Prostate gland (tissue), 2 donors: ENCODE data around the gene SUPT6H.

ENCODE experiments used
- POLR2A ChIP-seq: fragments of 450-650 bp; IDR thresholded peaks from one replicate; pipeline ENCODE4 v1.6.1; 2016; ENCODE audit warnings: antibody characterized with exemption, mild to moderate bottlenecking
- POLR2AphosphoS5 ChIP-seq: sonication (generic); formaldehyde crosslinking; IDR thresholded peaks from one replicate; pipeline ENCODE4 v1.6.1; 2017; ENCODE audit warnings: antibody characterized with exemption
- TF ChIP-seq, protein P1 (sequence below), 4 experiments: fragments of 200-600 bp in 2 of 4; fragments of 450-650 bp in 2 of 4; sonication (generic) in 2 of 4; IDR thresholded peaks; 1 replicate in 3 of 4; 2 replicates in 1 of 4; pipeline ENCODE4 v1.5.1; 2016 to 2019; ENCODE audit warnings: antibody characterized with exemption in 4 of 4, mild to moderate bottlenecking in 2 of 4, moderate library complexity in 2 of 4

DNA sequence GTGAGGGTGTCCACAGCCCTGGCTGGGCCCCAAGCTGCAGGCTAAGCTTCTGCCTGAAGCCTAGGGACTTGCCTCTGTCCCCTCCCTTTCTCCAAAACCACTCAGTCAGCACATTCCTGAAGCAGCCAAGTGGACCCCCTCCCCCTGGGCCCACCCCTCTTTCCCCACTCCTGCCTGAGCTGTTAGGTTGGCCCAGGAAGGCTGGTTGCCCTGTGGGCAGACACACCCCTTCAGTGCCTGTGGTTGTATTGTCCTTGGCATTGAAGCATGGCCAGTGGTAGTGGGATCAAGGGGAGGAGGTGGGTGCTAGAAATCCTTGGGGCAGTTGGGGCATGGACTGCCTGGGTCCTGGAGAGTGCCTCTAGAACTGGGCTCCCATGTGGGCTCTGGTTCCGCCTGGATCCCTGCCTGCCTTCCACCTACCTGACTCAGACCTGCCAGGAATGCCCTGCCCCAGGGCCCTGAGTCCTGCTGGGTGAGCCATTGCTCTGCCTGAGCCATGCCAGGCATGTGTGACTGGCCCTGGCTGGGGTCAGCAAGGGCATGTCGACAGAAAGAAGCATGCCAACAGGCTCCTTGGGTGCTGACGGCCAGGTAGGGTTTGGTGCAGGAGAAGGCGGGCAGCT, 83.9 kb downstream of the SUPT6H start:
- TF ChIP-seq, protein P1, sequence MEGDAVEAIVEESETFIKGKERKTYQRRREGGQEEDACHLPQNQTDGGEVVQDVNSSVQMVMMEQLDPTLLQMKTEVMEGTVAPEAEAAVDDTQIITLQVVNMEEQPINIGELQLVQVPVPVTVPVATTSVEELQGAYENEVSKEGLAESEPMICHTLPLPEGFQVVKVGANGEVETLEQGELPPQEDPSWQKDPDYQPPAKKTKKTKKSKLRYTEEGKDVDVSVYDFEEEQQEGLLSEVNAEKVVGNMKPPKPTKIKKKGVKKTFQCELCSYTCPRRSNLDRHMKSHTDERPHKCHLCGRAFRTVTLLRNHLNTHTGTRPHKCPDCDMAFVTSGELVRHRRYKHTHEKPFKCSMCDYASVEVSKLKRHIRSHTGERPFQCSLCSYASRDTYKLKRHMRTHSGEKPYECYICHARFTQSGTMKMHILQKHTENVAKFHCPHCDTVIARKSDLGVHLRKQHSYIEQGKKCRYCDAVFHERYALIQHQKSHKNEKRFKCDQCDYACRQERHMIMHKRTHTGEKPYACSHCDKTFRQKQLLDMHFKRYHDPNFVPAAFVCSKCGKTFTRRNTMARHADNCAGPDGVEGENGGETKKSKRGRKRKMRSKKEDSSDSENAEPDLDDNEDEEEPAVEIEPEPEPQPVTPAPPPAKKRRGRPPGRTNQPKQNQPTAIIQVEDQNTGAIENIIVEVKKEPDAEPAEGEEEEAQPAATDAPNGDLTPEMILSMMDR (IDR thresholded peaks at IDR 0.05): no peak
- TF ChIP-seq POLR2A (peak; percentile 38), POLR2AphosphoS5 (no peak)
